ENCODE data around the gene HSP90AA1.
"Not testable (repeated sequence)": the region's sequence is repeated elsewhere in the genome, so short reads cannot be mapped to it uniquely, and the experiment has no call there.

Gene HSP90AA1

DNA sequence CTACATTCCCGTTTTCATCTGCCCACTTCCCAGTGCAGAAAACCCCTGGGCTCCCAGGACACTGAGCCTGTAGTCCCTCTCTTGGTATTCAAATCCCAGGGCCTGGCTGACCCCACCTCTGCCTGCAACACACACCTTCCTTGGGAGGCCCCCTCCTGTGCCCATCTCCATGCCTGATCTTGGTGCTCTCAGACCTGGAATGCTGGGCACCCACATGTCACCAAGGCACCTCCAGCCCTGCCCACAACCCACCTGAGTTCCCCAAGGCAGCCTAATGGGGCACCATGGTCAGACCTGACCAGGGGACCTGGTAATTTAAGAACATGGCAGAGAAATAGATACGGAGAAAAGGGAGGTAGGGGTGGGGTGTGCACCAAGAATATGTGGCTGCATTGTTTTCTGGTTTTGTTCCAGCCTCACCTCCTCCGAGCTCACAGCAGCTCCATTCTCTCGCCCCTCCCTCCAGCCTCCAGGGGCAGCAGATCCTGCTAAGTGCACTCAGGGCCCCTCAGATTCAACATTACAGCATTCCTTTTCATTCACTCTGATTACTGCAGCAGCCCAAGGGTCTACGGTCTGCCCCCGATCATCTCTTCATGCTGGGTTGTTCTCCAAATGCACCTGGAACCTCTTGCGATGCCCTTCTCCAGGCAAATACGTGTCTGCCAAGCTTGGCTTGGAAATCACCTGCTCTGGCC, 9.2 kb upstream of the HSP90AA1 start:
- intact Hi-C loops (cut with DNase I), result loop anchor here (2.0 to 5.0 kb wide), 3 partner anchors 41 to 133 kb away; partner anchors contain the start of gene WDR20

DNA sequence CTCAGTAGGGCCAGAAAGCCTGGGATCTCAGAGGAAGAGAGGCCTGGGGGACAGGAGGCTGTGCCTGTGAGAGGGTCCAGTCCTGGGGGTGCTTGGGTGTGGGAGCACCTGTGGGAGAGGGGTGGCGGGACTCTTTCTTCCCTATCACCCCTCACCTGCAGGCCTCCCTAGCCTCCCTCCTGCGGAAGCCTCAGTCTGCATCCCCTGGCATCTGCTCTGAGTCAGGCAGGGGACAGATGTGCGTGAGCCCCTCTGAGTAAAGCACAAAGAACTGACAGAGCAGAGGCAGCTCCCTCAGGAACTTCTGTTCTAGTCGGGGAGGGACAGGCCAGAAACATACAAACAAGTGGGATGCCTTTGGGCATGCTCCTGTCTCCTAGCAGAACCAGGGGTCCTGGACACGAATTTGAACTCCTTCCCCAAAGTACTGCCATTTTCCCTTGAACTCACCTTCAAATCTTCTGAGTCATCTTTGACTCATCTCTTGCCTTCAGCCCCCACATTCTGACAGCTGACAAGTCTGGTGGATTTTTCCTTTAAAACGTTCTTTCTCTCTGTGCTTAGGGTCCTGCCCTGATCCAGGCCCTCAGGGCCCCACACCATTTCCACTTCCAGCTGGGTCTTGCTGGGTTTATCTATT, 8.5 kb upstream of the HSP90AA1 start:
- intact Hi-C loops (cut with DNase I), result loop anchor here (5.0 kb wide), 2 partner anchors 42 to 48 kb away; partner anchors contain the start of gene WDR20
- DNase-seq, result peak in 1 of 10 donors; percentile 56

More for the DNA sequence above, 9.2 kb upstream of the HSP90AA1 start:
- DNase-seq, result peak in 3 of 10 donors; percentile 30 to 79 (median 54)

DNA sequence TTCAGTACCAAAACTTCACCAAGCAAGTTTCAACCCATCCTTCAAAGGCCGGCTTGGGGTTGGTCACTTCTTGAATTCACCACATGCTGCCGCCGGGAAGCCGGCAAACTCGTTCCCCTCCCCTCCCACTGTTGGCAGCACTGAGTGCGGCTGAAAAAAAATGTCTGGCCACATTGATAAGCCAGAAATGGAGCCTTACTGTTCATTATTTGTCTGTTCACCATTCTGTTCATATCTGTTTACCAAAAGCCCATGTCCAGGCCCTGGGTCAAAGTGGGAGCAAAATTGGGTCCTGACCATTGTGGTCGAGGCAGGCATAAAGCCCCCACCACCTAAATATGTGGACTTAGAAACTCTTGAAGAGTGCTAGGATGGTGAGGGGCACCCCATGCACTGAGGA, 7.3 kb upstream of the HSP90AA1 start:
- DNase-seq, result peak in 1 of 10 donors; percentile 8
- intact Hi-C loops (cut with DNase I), result no loop called here

GRCh38 chr14:102092806-102093205, 6.0 kb upstream of the HSP90AA1 start:
- intact Hi-C loops (cut with DNase I), result no loop called here
- peak in 1 of 10 donors; percentile 62 for DNase-seq

DNA sequence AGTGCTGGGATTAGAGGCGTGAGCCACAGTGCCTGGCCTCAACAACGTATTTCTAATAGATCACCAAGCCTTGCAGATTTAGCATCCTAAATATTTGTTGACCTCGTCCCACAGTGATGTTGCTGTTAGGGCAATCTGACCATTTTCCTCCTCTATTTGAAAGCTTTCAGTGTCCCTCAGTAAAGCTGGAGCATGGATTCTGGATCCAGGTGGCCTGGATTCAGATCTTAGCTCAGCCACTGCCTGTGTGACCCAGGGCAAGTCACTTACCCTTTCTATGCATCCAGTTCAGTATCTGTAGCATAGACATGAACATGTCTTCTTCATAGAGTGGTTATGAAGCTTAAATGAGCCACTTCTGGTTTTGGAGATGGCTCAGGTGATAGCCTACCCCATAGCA, 3.9 kb upstream of the HSP90AA1 start:
- DNase-seq, result no peak
- intact Hi-C loops (cut with DNase I), result no loop called here

DNA sequence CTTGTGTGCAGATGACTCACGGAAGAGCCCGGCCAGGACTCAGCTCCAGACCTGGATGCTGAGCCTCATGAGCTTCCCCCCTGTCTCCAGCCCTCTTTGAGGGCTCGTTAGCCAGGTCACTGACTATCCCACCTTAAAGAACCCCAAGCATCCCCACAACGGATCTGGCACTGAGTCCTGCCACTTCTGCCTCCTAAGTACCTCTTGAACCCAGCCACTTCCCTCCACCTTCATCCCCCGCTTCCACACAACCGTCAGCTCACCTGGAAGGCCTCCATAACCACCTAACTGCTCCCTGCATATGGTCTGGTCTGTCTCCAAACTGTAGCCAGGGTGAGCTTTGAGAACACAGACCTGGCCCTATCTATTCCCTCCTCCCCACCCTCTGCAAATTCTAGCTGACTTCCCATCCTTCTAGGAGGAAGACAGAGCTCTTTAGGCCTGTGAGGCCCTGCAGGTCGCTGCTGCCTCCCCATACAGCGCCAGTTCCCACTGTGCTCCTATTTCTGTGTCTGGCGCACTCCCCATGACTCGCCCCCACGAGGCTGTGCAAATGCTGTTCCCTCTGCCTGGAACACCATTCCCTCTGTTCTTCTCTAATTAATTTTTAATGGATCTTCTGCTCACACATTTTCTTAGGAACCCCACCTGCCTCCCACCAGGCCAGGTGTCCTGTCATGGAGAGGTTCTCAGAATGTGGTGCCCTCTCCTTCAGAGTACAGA, 2.9 kb upstream of the HSP90AA1 start:
- intact Hi-C loops (cut with DNase I), result loop anchor here (10.0 kb wide), 1 partner anchor 225 kb away; the partner anchor contains the start of gene ZNF839
- peak in 1 of 10 donors; percentile 29 for DNase-seq

DNA sequence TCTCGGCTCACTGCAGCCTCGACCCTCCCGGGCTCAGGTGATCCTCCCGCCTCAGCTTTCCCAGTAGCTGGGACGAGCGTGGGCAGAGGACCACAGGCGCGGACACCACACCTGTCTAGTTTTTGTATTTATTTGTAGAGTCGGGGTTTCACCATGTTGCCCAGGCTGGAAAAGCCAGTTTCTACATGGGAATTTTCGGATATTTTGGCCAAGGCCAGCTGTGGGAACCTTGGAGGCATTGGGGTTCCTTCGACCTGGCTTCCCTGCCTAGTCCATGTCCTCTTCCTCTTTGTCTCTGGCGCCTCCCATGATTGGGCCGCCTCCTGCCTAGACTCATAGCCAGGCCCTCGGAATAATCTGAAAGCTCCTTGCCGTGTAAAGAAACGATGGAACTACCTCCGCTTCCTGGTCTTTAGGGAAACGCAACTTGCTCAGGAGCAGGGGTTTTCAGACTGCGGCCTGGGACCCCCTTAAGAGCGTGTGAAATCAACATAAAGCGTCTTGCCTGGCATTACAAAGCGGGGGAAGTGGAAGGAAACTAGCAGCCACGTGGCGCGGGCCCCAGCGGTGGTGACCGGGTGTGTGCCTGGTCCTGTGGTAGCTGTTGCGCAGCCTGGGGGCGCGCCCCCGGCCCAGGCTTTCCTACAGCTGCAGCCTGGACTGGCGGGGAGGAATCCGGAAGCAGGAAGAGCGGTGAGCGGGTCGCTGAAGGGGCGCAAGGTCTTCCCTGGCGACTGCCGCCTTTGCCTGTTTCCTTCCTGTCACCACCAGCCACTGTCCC, 1.4 kb upstream of the HSP90AA1 start:
- intact Hi-C loops (cut with DNase I), result loop anchor here (10.0 kb wide), 1 partner anchor 227 kb away; the partner anchor contains the start of gene ZNF839

GRCh38 chr14:102087762-102088011, 843 bp upstream of the HSP90AA1 start:
- intact Hi-C loops (cut with DNase I), result loop anchor here (2.0 to 10.0 kb wide), 2 partner anchors 121 to 227 kb away; partner anchors contain the start of gene ZNF839
- DNase-seq, result no peak

More for the DNA sequence above, 1.4 kb upstream of the HSP90AA1 start:
- peak in 7 of 10 donors; percentile 14 to 91 (median 30) for DNase-seq

GRCh38 chr14:102086709-102086971, 204 bp downstream of the HSP90AA1 start:
- intact Hi-C loops (cut with DNase I), result loop anchor here (2.0 to 10.0 kb wide), 2 partner anchors 122 to 228 kb away; partner anchors contain the start of gene ZNF839
- no peak for DNase-seq

DNA sequence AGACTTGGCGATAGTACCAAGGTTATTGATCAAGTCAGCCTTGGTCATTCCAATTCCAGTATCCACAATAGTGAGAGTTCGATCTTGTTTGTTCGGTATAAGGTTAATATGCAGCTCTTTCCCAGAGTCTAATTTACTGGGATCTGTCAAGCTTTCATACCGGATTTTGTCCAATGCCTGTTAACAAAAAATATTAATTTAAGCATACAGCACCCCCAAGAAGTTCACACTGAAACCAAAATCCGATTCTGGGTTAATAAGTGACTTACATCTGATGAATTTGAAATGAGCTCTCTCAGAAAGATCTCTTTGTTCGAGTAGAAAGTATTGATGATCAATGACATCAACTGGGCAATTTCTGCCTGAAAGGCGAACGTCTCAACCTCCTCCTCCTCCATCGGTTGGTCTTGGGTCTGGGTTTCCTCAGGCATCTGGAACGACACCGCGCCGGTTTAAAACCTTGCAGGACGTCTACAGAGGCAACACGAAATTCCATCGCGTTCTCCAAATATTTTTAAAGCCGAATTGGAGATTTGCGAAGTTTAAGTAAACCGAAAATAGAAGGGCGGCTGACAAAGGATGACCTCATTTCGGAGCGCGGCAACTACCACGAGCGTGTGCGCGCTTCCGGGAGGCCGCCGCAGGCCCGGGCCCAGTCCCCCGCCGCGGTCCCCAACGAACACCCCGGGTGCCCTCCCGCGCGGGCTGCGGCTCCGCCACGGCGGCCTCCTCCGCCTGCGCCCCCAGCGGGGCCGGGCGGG, 716 bp downstream of the HSP90AA1 start:
- intact Hi-C loops (cut with DNase I), result loop anchor here (2.0 to 10.0 kb wide), 2 partner anchors 123 to 229 kb away; partner anchors contain the start of gene ZNF839

DNA sequence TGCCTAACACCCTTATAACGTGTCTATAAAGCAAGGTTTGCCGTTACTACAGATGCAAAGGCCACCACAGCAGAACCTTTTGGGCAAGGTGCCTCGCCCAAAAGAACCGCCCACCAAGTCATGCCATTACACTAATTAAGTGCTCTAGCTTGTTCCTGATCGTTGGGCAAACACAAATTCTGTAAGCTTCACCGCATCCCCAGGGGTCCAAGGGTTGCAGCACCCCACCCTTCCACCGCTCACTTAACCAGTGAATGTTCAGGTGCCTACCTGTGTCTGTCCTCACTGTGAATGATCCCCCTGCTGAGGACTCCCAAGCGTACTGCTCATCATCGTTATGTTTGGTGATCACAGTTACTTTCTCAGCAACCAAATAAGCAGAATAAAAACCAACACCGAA, 1.4 kb downstream of the HSP90AA1 start:
- intact Hi-C loops (cut with DNase I), result loop anchor here (10.0 kb wide), 1 partner anchor 229 kb away; the partner anchor contains the start of gene ZNF839
- peak in 2 of 10 donors; percentile 14 to 35 for DNase-seq

More for the DNA sequence above, 716 bp downstream of the HSP90AA1 start:
- DNase-seq, result peak in 6 of 10 donors; percentile 28 to 91 (median 58)

DNA sequence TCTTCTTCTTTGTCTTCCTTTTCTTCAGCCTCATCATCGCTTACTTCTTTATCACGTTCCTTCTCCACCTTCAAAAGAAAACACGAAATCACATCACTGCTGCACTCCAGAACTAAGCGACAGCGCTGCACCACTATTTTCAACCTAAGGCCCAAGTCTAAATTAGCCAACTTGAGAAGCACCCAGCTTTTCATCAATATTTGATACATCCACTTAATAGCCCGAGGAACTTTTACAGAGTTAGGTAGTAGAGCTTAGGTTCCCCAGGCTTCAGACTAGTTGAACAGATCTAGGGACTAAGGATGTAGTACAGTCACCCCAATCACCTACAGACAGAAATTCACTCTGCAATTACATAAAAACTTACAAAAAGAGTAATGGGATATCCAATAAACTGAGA, 1.9 kb downstream of the HSP90AA1 start:
- intact Hi-C loops (cut with DNase I), result loop anchor here (10.0 kb wide), 1 partner anchor 230 kb away; the partner anchor contains the start of gene ZNF839
- no peak for DNase-seq

DNA sequence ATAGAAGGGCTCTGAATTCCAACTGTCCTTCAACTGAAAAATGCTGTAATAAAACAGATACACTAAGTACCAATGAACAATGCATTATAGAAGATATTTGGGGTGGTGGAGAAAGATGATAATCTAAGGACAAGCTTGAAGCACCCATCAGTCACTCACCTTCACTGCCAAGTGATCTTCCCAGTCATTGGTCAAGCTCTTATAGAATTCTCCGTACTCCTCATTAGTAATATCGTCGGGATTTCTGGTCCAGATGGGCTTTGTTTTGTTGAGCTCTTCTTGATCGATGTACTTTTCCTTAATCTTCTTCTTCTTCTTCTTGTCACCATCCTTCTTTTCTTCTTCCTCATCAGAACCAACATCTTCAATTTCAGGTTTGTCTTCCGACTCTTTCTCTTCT, 2.3 kb downstream of the HSP90AA1 start:
- intact Hi-C loops (cut with DNase I), result loop anchor here (10.0 kb wide), 1 partner anchor 230 kb away; the partner anchor contains the start of gene ZNF839

GRCh38 chr14:102081231-102082080, 5.4 kb downstream of the HSP90AA1 start:
- intact Hi-C loops (cut with DNase I), result loop anchor here (10.0 kb wide), 1 partner anchor 233 kb away; the partner anchor contains the start of gene ZNF839
- DNase-seq, result no peak

More for the DNA sequence above, 2.3 kb downstream of the HSP90AA1 start:
- DNase-seq, result not testable (repeated sequence)

- DNase-seq, result peak in 1 of 10 donors; percentile 31
These were observed 6.4 kb downstream of the HSP90AA1 start for GRCh38 chr14:102080183-102081080.

DNA sequence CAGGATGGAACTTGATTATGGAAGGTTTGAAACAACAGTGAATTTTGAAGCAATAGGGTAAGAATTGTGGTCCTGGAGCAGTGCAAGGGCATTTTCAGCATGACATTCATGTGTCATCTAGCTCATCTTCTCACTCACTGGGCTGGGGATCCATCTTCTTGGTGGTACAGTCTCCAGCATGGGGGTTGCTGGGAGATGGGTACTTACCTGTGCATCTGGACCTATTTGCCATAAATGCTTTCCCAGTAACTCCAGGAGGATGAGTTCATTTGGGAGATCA, 7.2 kb downstream of the HSP90AA1 start:
- intact Hi-C loops (cut with DNase I), result no loop called here
- DNase-seq, result no peak

More at GRCh38 chr14:102080183-102081080, 6.4 kb downstream of the HSP90AA1 start:
- intact Hi-C loops (cut with DNase I), result loop anchor here (10.0 kb wide), 1 partner anchor 234 kb away; the partner anchor contains the start of gene ZNF839

Measured in posterior cingulate gyrus (tissue), 11 donors.